OCI-LY1 (cell line): ENCODE results near the gene UCKL1.

ENCODE experiments used
- H2AFZ ChIP-seq: fragments of 200-600 bp; sonication (generic), shearing (Covaris generic); 2 replicates; pipeline ENCODE4 v1.6.0; 2014; ENCODE audit warnings: antibody characterized with exemption, mild to moderate bottlenecking, low read length
- H3F3A ChIP-seq: fragments of 200-600 bp; sonication (generic), shearing (Covaris generic); 2 replicates; pipeline ENCODE4 v1.6.0; 2014; ENCODE audit warnings: mild to moderate bottlenecking, antibody characterized with exemption, low read length, moderate library complexity; ENCODE audit not compliant: insufficient read depth
- H3K27ac ChIP-seq: fragments of 200-600 bp; sonication (generic); 2 replicates; pipeline ENCODE4 v1.5.1; 2014; ENCODE audit warnings: low read length, mixed run types, mild to moderate bottlenecking, low read depth; ENCODE audit not compliant: poor library complexity, severe bottlenecking
- H3K27me3 ChIP-seq: fragments of 200-600 bp; sonication (generic); 2 replicates; pipeline ENCODE4 v1.6.0; 2014; ENCODE audit warnings: antibody characterized with exemption, mild to moderate bottlenecking, low read length, moderate library complexity; ENCODE audit not compliant: insufficient read depth
- H3K36me3 ChIP-seq: fragments of 200-600 bp; sonication (generic); 2 replicates; pipeline ENCODE4 v1.6.1; 2014; ENCODE audit warnings: mild to moderate bottlenecking, antibody characterized with exemption, low read length, moderate library complexity, mixed read lengths; ENCODE audit not compliant: insufficient read depth
- H3K4me1 ChIP-seq: fragments of 200-600 bp; sonication (generic); 2 replicates; pipeline ENCODE4 v1.5.1; 2014; ENCODE audit warnings: mild to moderate bottlenecking, low read length, moderate library complexity; ENCODE audit not compliant: insufficient read depth, severe bottlenecking
- H3K4me2 ChIP-seq: fragments of 200-600 bp; sonication (generic), shearing (Covaris generic); 2 replicates; pipeline ENCODE4 v1.6.1; 2014; ENCODE audit warnings: low read length
- H3K4me3 ChIP-seq: fragments of 200-600 bp; sonication (generic); 2 replicates; pipeline ENCODE4 v1.5.1; 2014; ENCODE audit warnings: low read length, low read depth, mild to moderate bottlenecking, mixed read lengths; ENCODE audit not compliant: poor library complexity, severe bottlenecking
- H3K79me2 ChIP-seq: fragments of 200-600 bp; shearing (Covaris generic); 2 replicates; pipeline ENCODE4 v1.6.1; 2016; ENCODE audit warnings: mixed run types, low read length, mixed read lengths; ENCODE audit not compliant: insufficient read depth
- H3K9ac ChIP-seq: fragments of 200-600 bp; sonication (generic), shearing (Covaris generic); 2 replicates; pipeline ENCODE4 v1.6.1; 2014; ENCODE audit warnings: mild to moderate bottlenecking, low read length, mixed read lengths
- H3K9me2 ChIP-seq: fragments of 200-600 bp; sonication (generic), shearing (Covaris generic); 2 replicates; pipeline ENCODE4 v1.6.1; 2014; ENCODE audit warnings: low read depth, mild to moderate bottlenecking, low read length, mixed read lengths
- H3K9me3 ChIP-seq: fragments of 200-600 bp; shearing (Covaris generic); 2 replicates; pipeline ENCODE4 v1.6.1; 2014; ENCODE audit warnings: low read length, mixed read lengths
- H4K20me1 ChIP-seq: fragments of 200-600 bp; sonication (generic), shearing (Covaris generic); 2 replicates; pipeline ENCODE4 v1.6.0; 2016; ENCODE audit warnings: mild to moderate bottlenecking, low read length; ENCODE audit not compliant: insufficient read depth
- CTCF ChIP-seq: fragments of 200-600 bp; sonication (generic), shearing (Covaris generic); IDR thresholded peaks from 2 replicates; pipeline ENCODE4 v1.5.1; 2017; ENCODE audit warnings: mild to moderate bottlenecking, antibody characterized with exemption, low read length, moderate library complexity, mixed read lengths
- EZH2 ChIP-seq: fragments of 200-600 bp; sonication (generic), shearing (Covaris generic); IDR thresholded peaks from 2 replicates; pipeline ENCODE4 v1.8.0; 2017; ENCODE audit warnings: borderline replicate concordance, mixed run types, mild to moderate bottlenecking, antibody characterized with exemption, low read length, moderate library complexity, mixed read lengths

The UCKL1 gene

GRCh38 chr20:63933646-63934045 is 22.6 kb downstream of the UCKL1 start:
- Histone ChIP-seq H2AFZ (no peak overlapping the region), H3K4me3 (no peak overlapping the region), H3K36me3 (peaks cover 77% of the 10 kb centered on the region), H3K9me2 (no peaks in the 10 kb centered on the region), H3K27me3 (no peaks in the 10 kb centered on the region), H3K9ac (no peak overlapping the region), H3K4me1 (no peaks in the 10 kb centered on the region), H3K4me2 (no peak overlapping the region), H3K79me2 (no peaks in the 10 kb centered on the region), H3K27ac (no peak overlapping the region), H4K20me1 (no peaks in the 10 kb centered on the region), H3F3A (no peaks in the 10 kb centered on the region), H3K9me3 (no peaks in the 10 kb centered on the region)
- TF ChIP-seq CTCF (no peak), EZH2 (no peak)

- Histone ChIP-seq H3F3A (no peaks in the 10 kb centered on the region), H3K27ac (no peak overlapping the region), H3K9me2 (no peaks in the 10 kb centered on the region), H3K36me3 (peaks cover 84% of the 10 kb centered on the region), H3K79me2 (no peaks in the 10 kb centered on the region), H3K9ac (no peak overlapping the region), H3K4me1 (no peaks in the 10 kb centered on the region), H3K4me2 (no peak overlapping the region), H4K20me1 (no peaks in the 10 kb centered on the region), H2AFZ (no peak overlapping the region), H3K9me3 (no peaks in the 10 kb centered on the region), H3K4me3 (no peak overlapping the region), H3K27me3 (no peaks in the 10 kb centered on the region)
- TF ChIP-seq EZH2 (no peak), CTCF (no peak)
These were observed 23.5 kb downstream of the UCKL1 start for GRCh38 chr20:63932606-63933160.

- Histone ChIP-seq H3K4me2 (no peak overlapping the region), H3K79me2 (no peaks in the 10 kb centered on the region), H3K9me3 (no peaks in the 10 kb centered on the region), H3K4me3 (no peak overlapping the region), H3K36me3 (peaks cover 87% of the 10 kb centered on the region), H3K27ac (no peak overlapping the region), H3K9me2 (no peaks in the 10 kb centered on the region), H4K20me1 (no peaks in the 10 kb centered on the region), H2AFZ (no peak overlapping the region), H3K27me3 (no peaks in the 10 kb centered on the region), H3K4me1 (no peaks in the 10 kb centered on the region), H3K9ac (no peak overlapping the region), H3F3A (no peaks in the 10 kb centered on the region)
- TF ChIP-seq EZH2 (no peak), CTCF (no peak)
These were observed 24.5 kb downstream of the UCKL1 start for GRCh38 chr20:63931735-63932134.
